Measurements from ENCODE around the gene SMAP2. TPM values are rescaled to one million over a fixed set of nuclear protein-coding genes. Genes with fewer than 3 reads are reported as not detected.

The SMAP2 gene
- total RNA-seq, 1 experiment from 2014 or later: 8.2 TPM

- no peak overlapping the region for H3K4me3 Mint-ChIP-seq
- Histone ChIP-seq H3K4me1 (ENCODE audit: insufficient read depth, low read length) (no peaks in the 10 kb centered on the region), H2BK120ac (ENCODE audit: low read depth, low read length, poor library complexity, severe bottlenecking) (no peak overlapping the region), H3K27me3 (ENCODE audit: insufficient read depth, low read length) (no peaks in the 10 kb centered on the region), H3K18ac (ENCODE audit: insufficient read length, low read depth, low read length) (no peak overlapping the region), H2BK12ac (ENCODE audit: insufficient read length, low read depth, low read length) (no peak overlapping the region), H3K9me3 (ENCODE audit: control insufficient read depth, low read depth, low read length) (peaks cover 36% of the 10 kb centered on the region), H3K9ac (ENCODE audit: extremely low read depth, insufficient read length, low read length) (no peak overlapping the region), H2BK20ac (ENCODE audit: low read depth, low read length, poor library complexity, severe bottlenecking) (no peak overlapping the region), H3T11ph (ENCODE audit: low read length) (no peak overlapping the region), H3K23me2 (ENCODE audit: insufficient read length, low read depth, low read length, poor library complexity, severe bottlenecking) (no peaks in the 10 kb centered on the region), H4K91ac (ENCODE audit: insufficient read length, low read depth, low read length) (no peak overlapping the region), H3K14ac (ENCODE audit: insufficient read depth, low read length) (no peak overlapping the region), H4K5ac (ENCODE audit: insufficient read length, low read depth, low read length) (no peak overlapping the region), H4K20me1 (ENCODE audit: control insufficient read depth, insufficient read depth, insufficient read length) (no peaks in the 10 kb centered on the region), H2AFZ (ENCODE audit: low read length) (no peak overlapping the region), H2AK5ac (ENCODE audit: insufficient read length, low read length) (no peak overlapping the region), H2BK5ac (ENCODE audit: insufficient read length, low read length) (no peak overlapping the region), H3K4ac (ENCODE audit: low read depth, low read length) (no peak overlapping the region), H3K23ac (ENCODE audit: insufficient read length, low read depth, low read length) (no peak overlapping the region), H4K8ac (replicated peaks; ENCODE audit: insufficient read length, low read depth, low read length) (no peak overlapping the region), H3K4me2 (ENCODE audit: insufficient read depth, insufficient read length, low read length) (no peak overlapping the region), H3K56ac (ENCODE audit: insufficient read length, low read depth, low read length) (no peak overlapping the region), H3K27ac (ENCODE audit: insufficient read length, low read depth, low read length) (no peak overlapping the region), H3K79me1 (ENCODE audit: insufficient read depth, low read depth, low read length, poor library complexity, severe bottlenecking) (no peaks in the 10 kb centered on the region), H2BK15ac (ENCODE audit: low read depth, low read length) (no peak overlapping the region), H3K79me2 (ENCODE audit: insufficient read depth, low read length) (no peaks in the 10 kb centered on the region)
- peaks cover 78 to 88% of the 10 kb centered on the region in 2 experiments for H3K9me3 Mint-ChIP-seq
- H3K36me3 Mint-ChIP-seq (ENCODE audit: insufficient read depth in 1 of 3, low read depth in 3 of 3): peaks cover 48 to 59% (median 54%) of the 10 kb centered on the region in 3 experiments
- no peak for TF ChIP-seq CTCF (conservative IDR thresholded peaks at IDR 0.05)
- H3K27ac Mint-ChIP-seq: no peak overlapping the region
- no peaks in the 10 kb centered on the region for H3K4me1 Mint-ChIP-seq
- peaks cover 13% of the 10 kb centered on the region for H3K27me3 Mint-ChIP-seq (ENCODE audit: low read depth)
- no CpG with 5 or more reads among the region's 2 CpGs for WGBS (ENCODE audit: extremely low coverage, insufficient read length, low lambda C conversion rate)
- no peak for DNase-seq
Measured at GRCh38 chr1:40469327-40469726, 95.8 kb downstream of the SMAP2 start.

Other genes starting within 250 kb of the SMAP2 start
- gene RLF, start 212.3 kb upstream of the SMAP2 start, total RNA-seq (2021): 18.4 and 19.2 TPM in 2 replicates
- not detected in 2 replicates for gene TMCO2, start 125.8 kb upstream of the SMAP2 start, total RNA-seq (2021)
- gene ZMPSTE24, start 115.5 kb upstream of the SMAP2 start, total RNA-seq (2021): 47.6 and 47.7 TPM in 2 replicates
- gene COL9A2, start 56.4 kb upstream of the SMAP2 start, total RNA-seq (2021): 4.5 TPM in 2 replicates
- gene ZFP69B, start 76.7 kb downstream of the SMAP2 start, total RNA-seq (2021): 16.2 and 17.5 TPM in 2 replicates
- 6.8 and 7.6 TPM in 2 replicates for gene ZFP69, start 103.6 kb downstream of the SMAP2 start, total RNA-seq (2021)
- gene EXO5, start 135.0 kb downstream of the SMAP2 start, total RNA-seq (2021): 13.4 and 14.2 TPM in 2 replicates
- 5.7 and 6.5 TPM in 2 replicates for gene ZNF684, start 157.9 kb downstream of the SMAP2 start, total RNA-seq (2021)

Measured in H9 (cell line).